ENCODE results near the gene RAB13. TPM values are rescaled to one million over a fixed set of nuclear protein-coding genes. Genes with fewer than 3 reads are reported as not detected.
"Not testable (repeated sequence)": the region's sequence is repeated elsewhere in the genome, so short reads cannot be mapped to it uniquely, and the experiment has no call there.

Gene RAB13
- 36.7 and 37.7 TPM in 2 replicates for total RNA-seq

DNA sequence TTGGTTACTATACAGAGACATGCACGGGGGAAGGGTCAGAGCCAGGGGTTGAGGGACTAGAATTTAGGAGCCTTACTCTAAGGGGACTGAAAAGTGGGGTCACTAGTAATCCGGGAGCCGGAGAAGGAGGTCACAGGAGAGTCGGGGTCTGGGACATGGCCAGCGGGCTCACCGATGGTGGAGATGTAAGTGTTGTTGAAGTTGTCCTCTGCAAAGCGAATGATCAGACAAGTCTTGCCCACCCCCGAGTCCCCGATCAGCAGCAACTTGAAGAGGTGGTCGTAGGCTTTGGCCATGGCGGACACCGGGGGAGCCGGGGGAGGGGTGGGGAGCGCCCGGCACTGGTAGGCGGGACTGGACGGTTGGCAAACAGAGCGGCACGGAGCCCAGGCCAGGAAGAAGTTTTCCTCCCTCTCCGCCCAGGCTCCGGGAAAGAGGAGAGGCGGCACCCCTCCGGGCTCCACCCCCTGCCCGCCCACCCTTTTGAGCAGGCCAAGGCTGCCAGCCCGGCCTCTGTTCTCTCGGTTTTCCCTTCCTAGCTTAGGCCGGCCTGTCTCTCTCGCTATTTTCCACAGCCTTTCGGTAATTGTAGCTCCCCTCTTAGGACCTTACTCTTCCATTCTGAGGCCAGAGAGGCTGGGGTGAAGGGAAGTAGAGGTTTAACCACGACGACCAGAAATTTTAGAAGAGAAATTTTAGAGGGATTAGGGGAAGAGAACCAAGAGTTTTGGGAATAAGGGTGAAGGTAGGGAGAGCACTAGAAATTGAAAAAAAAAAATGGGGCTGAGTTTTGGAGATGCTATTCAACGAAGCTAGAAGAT is at the start of gene RAB13:
Gene RAB13, minus strand, starts transcription at position 399 of the 821 bp plus-strand sequence. Its CDS starts 103 bp downstream, at position 296.
- DNase-seq (ENCODE audit: low read depth): peak; percentile 85
- peak within 1 kb of the TSS; percentile 97 for H3K4me3 ChIP-seq (ENCODE audit: low read depth, low read length)
- TF ChIP-seq, protein P1, sequence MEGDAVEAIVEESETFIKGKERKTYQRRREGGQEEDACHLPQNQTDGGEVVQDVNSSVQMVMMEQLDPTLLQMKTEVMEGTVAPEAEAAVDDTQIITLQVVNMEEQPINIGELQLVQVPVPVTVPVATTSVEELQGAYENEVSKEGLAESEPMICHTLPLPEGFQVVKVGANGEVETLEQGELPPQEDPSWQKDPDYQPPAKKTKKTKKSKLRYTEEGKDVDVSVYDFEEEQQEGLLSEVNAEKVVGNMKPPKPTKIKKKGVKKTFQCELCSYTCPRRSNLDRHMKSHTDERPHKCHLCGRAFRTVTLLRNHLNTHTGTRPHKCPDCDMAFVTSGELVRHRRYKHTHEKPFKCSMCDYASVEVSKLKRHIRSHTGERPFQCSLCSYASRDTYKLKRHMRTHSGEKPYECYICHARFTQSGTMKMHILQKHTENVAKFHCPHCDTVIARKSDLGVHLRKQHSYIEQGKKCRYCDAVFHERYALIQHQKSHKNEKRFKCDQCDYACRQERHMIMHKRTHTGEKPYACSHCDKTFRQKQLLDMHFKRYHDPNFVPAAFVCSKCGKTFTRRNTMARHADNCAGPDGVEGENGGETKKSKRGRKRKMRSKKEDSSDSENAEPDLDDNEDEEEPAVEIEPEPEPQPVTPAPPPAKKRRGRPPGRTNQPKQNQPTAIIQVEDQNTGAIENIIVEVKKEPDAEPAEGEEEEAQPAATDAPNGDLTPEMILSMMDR (IDR thresholded peaks at IDR 0.05; ENCODE audit: insufficient read depth, low read depth, low read length): no peak

DNA sequence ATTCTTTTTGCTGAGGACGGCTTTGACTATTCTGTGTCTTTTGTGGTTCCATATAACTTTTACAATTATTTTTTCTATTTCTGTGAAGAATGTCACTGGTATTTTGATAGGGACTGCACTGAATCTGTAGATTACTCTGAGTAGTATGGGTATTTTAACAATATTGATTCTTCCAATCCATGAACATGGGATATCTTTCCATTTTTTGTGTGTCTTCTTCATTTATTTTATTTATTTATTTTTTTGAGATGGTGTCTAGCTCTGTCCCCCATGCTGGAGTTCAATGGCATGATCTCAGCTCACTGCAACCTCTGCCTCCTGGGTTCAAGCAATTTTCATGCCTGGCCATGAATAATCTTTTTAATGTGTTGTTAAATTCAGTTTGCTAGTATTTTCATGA is 47.6 kb upstream of the RAB13 start:
- DNase-seq (ENCODE audit: low read depth); H3K4me3 ChIP-seq (ENCODE audit: low read depth, low read length): not testable (repeated sequence)

GRCh38 chr1:154019940-154020339 is 33.8 kb upstream of the RAB13 start:
- TF ChIP-seq, protein P1 (IDR thresholded peaks at IDR 0.05; ENCODE audit: insufficient read depth, low read depth, low read length): no peak
- DNase-seq (ENCODE audit: low read depth): no peak
- H3K4me3 ChIP-seq (ENCODE audit: low read depth, low read length): no peak overlapping the region

GRCh38 chr1:154019269-154019668 is 33.1 kb upstream of the RAB13 start:
- TF ChIP-seq, protein P1 (IDR thresholded peaks at IDR 0.05; ENCODE audit: insufficient read depth, low read depth, low read length): no peak
- H3K4me3 ChIP-seq (ENCODE audit: low read depth, low read length): no peak overlapping the region
- no peak for DNase-seq (ENCODE audit: low read depth)

DNA sequence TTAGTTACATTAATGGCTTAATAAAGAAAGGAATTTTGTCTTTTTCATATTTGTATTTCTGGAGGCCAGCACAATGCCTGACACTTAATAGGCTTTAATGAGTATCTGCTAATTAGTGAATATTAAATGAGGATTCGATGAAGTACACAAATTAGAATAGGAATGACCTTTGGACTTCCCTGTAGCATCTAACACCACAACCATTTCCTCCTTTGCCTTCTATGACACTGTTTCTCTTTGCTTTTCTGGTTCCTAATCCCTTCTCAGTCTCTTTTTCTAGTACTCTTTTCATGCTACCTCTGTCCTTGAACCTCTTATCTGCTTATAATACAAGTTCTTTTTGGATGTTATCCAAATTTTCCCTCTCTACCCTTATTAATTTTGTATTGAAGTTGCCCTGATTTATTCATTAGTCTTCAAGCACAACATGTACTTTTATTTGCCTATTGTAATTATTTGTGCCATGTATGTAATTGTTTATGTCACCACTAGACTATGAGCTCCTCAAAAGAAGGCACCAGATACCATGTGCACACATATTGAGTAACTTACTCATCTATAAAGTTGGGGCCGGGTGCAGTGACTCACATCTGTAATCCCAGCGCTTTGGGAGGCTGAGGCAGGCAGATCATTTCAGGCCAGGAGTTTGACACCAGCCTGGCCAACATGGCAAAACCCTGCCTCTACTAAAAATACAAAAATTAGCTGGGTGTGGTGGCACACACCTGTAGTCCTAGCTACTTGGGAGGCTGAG is 28.2 kb upstream of the RAB13 start:
- TF ChIP-seq, protein P1 (IDR thresholded peaks at IDR 0.05; ENCODE audit: insufficient read depth, low read depth, low read length): no peak
- peak; percentile 76 for DNase-seq (ENCODE audit: low read depth)
- no peak overlapping the region for H3K4me3 ChIP-seq (ENCODE audit: low read depth, low read length)

DNA sequence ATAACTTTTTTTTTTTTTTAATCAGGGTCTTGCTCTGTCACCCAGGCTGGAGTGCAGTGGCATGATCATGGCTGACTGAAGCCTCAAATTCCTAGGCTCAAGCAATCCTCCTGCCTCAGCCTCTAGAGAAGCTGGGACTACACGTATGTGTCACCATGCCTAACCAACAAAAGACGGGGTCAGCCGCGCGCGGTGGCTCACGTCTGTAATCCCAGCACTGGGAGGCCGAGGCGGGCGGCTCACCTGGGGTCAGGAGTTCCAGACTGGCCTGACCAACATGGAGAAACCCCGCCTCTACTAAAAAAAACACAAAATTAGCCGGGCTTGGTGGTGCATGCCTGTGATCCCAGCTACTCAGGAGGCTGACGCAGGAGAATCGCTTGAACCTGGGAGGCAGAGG is 26.4 kb upstream of the RAB13 start:
- not testable (repeated sequence) for H3K4me3 ChIP-seq (ENCODE audit: low read depth, low read length); DNase-seq (ENCODE audit: low read depth)

DNA sequence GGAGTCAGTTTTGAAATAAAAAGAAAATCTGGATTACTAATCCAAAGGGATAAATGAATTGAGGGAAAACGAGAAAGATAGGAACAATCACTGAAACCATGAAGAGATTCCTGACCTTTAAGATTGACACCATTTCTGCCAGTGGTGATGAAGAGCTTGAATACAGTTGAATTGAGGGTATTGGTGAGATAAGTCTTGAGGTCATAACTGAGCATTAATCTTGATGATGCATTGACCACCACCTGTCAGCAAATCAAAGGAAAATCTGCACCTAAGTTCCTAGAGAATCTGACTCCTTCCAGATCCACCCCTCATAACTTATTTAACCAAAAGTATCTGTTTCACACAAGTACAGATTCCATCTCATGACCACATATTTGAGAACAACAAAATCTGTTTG is 26.0 kb upstream of the RAB13 start:
- TF ChIP-seq, protein P1 (IDR thresholded peaks at IDR 0.05; ENCODE audit: insufficient read depth, low read depth, low read length): no peak
- no peak overlapping the region for H3K4me3 ChIP-seq (ENCODE audit: low read depth, low read length)
- DNase-seq (ENCODE audit: low read depth): no peak

Data from fibroblast of villous mesenchyme (primary cell).